NAMALWA (cell line): Measurements from ENCODE around the gene RMND5A.

ENCODE experiments used
- DNase-seq: peaks from one replicate; pipeline ENCODE4 v3.0.0-alpha.2; 2015; ENCODE audit warnings: low spot score

RMND5A gene

GRCh38 chr2:86765310-86765695, 45.2 kb downstream of the RMND5A start:
- DNase-seq = no peak

DNA sequence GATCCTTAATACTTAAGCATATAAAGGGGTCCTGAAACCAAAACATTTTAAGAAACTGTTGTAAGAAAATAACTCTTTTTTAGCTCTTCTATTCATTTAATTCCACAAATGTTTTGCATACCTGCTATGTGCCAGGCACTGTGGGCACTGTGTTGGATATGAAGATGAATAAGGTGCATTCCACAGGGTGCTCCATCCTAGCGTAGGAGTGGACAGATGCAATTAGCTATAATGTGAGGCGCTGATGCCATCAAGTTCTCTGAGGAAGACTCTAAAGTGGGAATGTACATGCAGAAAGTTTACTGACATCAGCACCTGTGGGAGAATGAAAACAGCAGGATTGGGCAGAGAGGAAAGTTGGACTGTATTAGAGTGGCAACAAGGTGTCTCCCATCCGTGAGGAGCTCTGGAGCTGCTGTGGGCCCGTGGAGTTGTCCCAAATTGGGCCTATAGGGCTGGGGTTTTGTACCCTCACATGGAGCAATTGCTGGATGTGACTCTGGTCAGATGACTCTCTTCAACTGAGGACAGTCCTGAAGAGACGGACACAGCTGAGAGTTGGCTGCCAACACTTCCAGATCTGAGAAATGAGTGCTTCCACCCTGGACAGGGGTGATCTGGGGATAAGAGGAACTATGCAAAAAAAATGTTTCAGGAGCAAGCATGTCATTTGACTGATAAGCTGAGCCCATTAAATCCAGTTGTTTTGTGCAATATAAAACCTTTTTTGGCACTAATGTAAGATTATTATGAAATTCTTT, 48.3 kb downstream of the RMND5A start:
- DNase-seq = no peak

DNA sequence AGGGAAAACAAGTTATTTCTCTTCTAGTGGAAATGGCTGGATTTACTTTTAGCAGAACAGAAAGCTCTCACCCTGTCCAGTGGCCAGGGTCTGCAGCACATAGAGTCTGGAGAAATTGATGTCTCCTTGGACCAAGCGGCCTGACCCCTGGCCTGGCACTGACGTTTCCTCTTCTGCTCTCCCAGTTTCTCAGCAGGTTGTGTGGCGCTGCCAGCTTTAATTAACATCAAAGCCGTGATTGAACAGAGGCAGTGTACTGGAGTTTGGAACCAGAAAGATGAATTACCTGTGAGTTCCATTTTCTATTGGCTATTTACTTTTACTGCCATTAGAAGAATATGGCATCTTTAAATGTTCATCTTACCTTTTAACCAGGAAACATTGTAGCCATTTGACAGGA, 49.7 kb downstream of the RMND5A start:
- no peak for DNase-seq

GRCh38 chr2:86770816-86771301, 50.8 kb downstream of the RMND5A start:
- DNase-seq = no peak

- no peak for DNase-seq
Measured at GRCh38 chr2:86772611-86773010, 52.5 kb downstream of the RMND5A start.

DNA sequence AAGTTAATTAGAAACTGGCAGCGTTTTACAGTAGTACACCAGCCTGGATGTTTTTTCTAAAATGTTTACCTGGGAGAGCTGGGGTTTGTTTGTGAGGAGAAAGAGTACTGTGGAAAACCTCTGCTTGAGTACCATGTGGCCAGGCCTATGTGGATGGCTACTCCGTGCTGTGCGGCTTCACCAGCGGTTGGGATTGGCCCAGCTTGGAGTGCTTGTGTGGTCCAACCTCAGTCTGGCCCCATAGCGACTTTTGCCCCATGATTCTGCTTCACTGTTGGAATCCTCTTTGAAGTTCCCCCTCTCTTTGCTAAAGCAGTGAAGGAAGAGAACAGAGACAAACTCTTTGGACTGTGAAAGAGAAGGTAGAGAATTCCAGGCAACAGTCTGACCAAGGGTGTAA, 54.8 kb downstream of the RMND5A start:
- no peak for DNase-seq

GRCh38 chr2:86775338-86775737, 55.2 kb downstream of the RMND5A start:
- no peak for DNase-seq

GRCh38 chr2:86776532-86776931, 56.4 kb downstream of the RMND5A start:
- DNase-seq = no peak

GRCh38 chr2:86778957-86779356, 58.9 kb downstream of the RMND5A start:
- DNase-seq = no peak

- DNase-seq = no peak
Measured at GRCh38 chr2:86779971-86780370, 59.9 kb downstream of the RMND5A start.

- DNase-seq = no peak
Measured at GRCh38 chr2:86781363-86781762, 61.3 kb downstream of the RMND5A start.

DNA sequence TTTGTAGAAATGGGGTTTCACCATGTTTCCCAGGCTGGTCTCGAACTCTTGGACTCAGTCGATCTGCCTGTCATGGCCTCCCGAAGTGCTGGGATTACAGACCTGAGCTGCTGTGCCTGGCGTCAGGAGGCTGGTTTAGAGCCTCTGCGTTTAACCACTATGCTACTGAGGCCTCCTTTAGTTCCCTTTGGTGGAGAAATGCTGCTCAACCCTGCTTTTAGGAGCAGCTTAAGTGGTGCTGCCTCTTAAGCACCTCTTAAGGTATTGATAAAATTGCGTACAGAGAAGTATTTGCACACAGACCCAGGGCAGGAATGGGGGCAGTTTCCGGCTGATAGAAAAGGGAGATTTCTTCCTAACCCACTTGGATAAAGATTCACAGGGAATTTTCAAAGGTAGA, 62.7 kb downstream of the RMND5A start:
- DNase-seq = no peak

DNA sequence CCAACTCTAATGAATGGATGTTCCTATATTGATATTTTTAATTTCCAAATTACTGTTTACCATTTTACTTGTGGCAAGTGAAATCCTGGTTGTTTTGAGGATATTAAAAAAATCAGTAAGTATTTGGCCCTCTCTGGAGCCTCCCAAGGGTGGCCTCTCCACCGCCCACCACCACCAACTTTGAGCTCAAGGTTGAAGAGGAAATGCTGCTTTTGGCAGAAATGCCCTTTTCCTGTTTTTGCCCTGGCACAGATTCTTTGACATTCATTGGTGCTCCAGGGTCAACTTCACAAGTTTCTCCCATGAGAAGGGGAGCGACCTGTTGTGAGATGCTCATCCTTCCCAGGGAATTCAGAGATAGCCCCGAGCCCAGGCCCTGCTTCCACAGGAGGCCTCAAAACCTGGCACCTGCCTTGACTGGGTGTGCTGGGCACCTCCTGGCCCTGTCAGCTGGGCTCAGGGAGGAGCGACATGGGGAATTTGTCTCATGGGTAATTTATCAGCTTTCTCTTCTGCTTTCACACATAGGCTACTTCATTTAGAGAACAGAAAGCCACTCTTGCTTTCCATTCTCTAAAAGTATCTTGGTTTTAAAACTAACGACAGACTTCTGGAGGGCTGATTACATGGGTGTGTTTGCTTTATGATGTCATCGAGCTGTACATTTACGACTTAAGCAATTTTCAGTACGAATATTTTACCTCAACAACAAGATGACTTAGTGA, 63.7 kb downstream of the RMND5A start:
- DNase-seq = no peak

GRCh38 chr2:86785456-86785855, 65.4 kb downstream of the RMND5A start:
- no peak for DNase-seq

GRCh38 chr2:86786001-86786536, 66.0 kb downstream of the RMND5A start:
- DNase-seq = no peak

DNA sequence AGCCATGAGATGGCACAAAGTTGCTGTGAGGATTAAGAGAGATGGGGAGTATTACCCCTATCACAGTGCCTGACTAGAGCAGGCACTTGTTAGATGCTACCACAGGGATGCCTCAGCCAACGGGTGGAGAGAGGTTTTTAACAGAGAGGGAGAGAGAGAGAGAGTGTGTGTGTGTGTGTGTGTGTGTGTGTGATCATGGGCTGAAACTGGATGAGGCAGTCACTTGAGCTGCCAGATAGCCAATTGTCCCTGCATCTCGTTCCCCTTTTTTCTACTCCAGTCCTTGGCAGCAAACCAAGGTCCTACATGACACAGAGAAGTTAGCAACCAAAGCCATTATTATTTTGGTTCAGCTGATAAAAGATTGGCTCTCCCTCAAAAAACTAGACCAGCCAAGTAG, 67.6 kb downstream of the RMND5A start:
- no peak for DNase-seq

GRCh38 chr2:86788165-86788564, 68.1 kb downstream of the RMND5A start:
- no peak for DNase-seq

GRCh38 chr2:86788881-86789686, 69.0 kb downstream of the RMND5A start:
- DNase-seq = no peak

GRCh38 chr2:86789687-86790133, 69.6 kb downstream of the RMND5A start:
- no peak for DNase-seq

DNA sequence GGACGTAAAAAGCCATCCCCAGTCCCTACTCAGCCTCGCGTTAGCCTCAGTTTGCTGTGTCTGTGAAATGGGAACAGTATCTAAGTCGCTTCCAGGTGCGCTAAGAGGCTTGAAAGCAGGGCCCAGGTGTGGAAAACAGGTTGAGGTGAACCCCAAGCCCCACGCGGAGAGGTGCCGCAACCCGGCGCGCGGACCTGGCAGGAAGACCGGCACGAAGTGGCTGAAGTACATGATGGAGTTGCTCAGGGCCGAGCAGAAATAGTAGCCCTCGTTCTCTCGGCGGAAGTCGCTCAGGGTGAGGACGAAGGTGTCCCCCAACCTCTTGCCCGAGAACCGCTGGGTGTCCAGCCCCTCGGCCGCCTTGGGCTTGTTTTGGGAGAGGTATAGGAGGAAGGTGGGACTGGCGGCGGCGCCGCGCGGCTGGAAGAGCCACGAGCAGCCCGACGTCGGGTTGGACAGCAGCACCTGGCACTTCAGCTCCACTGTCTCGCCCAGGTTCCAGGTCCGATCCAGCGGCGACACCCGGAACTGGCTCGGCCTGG, 70.1 kb downstream of the RMND5A start:
- no peak for DNase-seq

- DNase-seq = no peak
Measured at GRCh38 chr2:86790676-86791572, 70.8 kb downstream of the RMND5A start, which contains the start of gene CD8A. TSS of gene CD8A (minus strand) at chr2:86790913. CDS start at chr2:86790825, 88 bp downstream.
